GM19239 (cell line): Measurements from ENCODE around the gene PPIF.

Source experiments
- DNase-seq: peaks from one replicate; pipeline ENCODE4 v3.0.0; 2011; ENCODE audit warnings: low spot score; ENCODE audit not compliant: insufficient read length
- FAIRE-seq: peaks from 2 replicates; lab custom pipeline; 2011; peaks lifted over from hg19 to GRCh38; lab: Jason Lieb, UNC

The PPIF gene

GRCh38 chr10:79347226-79347893 is at the start of gene PPIF:
Gene PPIF, plus strand, starts transcription at chr10:79347469. Its CDS starts 80 bp downstream, at chr10:79347549.
- FAIRE-seq (peak; percentile 40), DNase-seq (peak; percentile 90)

- FAIRE-seq (no peak), DNase-seq (no peak)
Measured at GRCh38 chr10:79298403-79299244, 48.6 kb upstream of the PPIF start.

GRCh38 chr10:79299397-79300241 is 47.6 kb upstream of the PPIF start:
- FAIRE-seq, result no peak

GRCh38 chr10:79300711-79301110 is 46.6 kb upstream of the PPIF start:
- FAIRE-seq (no peak), DNase-seq (no peak)

More at GRCh38 chr10:79299397-79300241, 47.6 kb upstream of the PPIF start:
- no peak for DNase-seq

- FAIRE-seq (no peak), DNase-seq (no peak)
Measured at GRCh38 chr10:79301754-79302530, 45.3 kb upstream of the PPIF start.

- FAIRE-seq, result no peak
- no peak for DNase-seq
Measured at GRCh38 chr10:79303631-79304478, 43.4 kb upstream of the PPIF start.

GRCh38 chr10:79304479-79305087 is 42.7 kb upstream of the PPIF start:
- DNase-seq, result no peak
- no peak for FAIRE-seq

- no peak for DNase-seq
- no peak for FAIRE-seq
Measured at GRCh38 chr10:79305515-79305914, 41.8 kb upstream of the PPIF start.

GRCh38 chr10:79305988-79306387 is 41.3 kb upstream of the PPIF start:
- DNase-seq (no peak), FAIRE-seq (no peak)

GRCh38 chr10:79306644-79307220 is 40.5 kb upstream of the PPIF start:
- FAIRE-seq, result no peak
- DNase-seq, result no peak

- no peak for DNase-seq
- no peak for FAIRE-seq
Measured at GRCh38 chr10:79308016-79308415, 39.3 kb upstream of the PPIF start.

- FAIRE-seq, result no peak
- no peak for DNase-seq
Measured at GRCh38 chr10:79308969-79309665, 38.2 kb upstream of the PPIF start.

- DNase-seq (no peak), FAIRE-seq (no peak)
Measured at GRCh38 chr10:79310200-79310865, 36.9 kb upstream of the PPIF start.

- FAIRE-seq (no peak), DNase-seq (no peak)
Measured at GRCh38 chr10:79310911-79311573, 36.2 kb upstream of the PPIF start.

GRCh38 chr10:79311581-79312407 is 35.5 kb upstream of the PPIF start:
- FAIRE-seq, result no peak
- no peak for DNase-seq
